GM19463 (cell line): ENCODE data around the gene KLHL15.
A peak's percentile ranks its signal among the peaks of the same experiment; 100 is the strongest.
"Not testable (repeated sequence)": the region's sequence is repeated elsewhere in the genome, so short reads cannot be mapped to it uniquely, and the experiment has no call there.

Experiments
- ATAC-seq: cut with Tn5 transposase; IDR thresholded peaks from one replicate; pipeline ENCODE4 v1.9.1; 2021; ENCODE audit warnings: mild to moderate bottlenecking, moderate library complexity; ENCODE audit not compliant: unreplicated experiment

KLHL15 gene, protein sequence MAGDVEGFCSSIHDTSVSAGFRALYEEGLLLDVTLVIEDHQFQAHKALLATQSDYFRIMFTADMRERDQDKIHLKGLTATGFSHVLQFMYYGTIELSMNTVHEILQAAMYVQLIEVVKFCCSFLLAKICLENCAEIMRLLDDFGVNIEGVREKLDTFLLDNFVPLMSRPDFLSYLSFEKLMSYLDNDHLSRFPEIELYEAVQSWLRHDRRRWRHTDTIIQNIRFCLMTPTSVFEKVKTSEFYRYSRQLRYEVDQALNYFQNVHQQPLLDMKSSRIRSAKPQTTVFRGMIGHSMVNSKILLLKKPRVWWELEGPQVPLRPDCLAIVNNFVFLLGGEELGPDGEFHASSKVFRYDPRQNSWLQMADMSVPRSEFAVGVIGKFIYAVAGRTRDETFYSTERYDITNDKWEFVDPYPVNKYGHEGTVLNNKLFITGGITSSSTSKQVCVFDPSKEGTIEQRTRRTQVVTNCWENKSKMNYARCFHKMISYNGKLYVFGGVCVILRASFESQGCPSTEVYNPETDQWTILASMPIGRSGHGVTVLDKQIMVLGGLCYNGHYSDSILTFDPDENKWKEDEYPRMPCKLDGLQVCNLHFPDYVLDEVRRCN

DNA sequence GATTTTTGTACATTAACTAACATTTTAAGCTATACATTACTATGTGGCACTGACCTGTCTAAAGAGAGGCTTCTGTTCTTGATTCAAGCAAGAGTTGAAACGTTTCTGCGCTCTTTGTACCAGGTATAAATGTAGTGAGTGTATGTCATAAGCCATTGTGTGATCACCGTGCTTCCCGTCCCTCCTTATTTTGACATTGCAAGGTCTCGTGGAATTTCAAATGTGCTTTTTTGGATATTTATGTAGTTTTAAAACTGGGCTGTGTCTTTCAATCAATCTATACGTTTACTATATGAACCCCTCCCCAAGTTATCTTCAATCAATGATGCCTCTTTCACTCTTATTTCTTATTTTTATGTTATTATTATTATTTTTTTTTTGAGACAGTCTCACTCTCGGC is at the start of gene KLHL15:
Gene KLHL15, minus strand, starts transcription at position 101 of the 400 bp plus-strand sequence. CDS start 20,493 bp downstream, outside the sequence.
- no peak for ATAC-seq

DNA sequence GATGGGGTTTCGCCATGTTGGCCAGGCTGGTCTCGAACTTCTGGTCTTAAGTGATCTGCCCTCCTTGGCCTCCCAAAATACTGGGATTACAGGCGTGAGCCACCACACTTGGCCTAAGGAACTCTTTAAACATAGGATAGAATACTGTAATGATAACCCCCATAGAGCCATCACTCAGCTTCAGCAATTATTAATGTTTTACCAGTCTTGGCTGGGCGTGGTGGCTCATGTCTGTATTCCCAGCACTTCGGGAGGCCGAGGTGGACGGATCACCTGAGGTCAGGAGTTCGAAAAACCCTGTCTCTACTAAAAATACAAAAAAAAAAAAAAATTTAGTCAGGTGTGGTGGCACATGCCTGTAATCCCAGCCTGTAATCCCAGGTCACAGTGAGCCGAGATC is 42.9 kb upstream of the KLHL15 start:
- ATAC-seq = no peak

DNA sequence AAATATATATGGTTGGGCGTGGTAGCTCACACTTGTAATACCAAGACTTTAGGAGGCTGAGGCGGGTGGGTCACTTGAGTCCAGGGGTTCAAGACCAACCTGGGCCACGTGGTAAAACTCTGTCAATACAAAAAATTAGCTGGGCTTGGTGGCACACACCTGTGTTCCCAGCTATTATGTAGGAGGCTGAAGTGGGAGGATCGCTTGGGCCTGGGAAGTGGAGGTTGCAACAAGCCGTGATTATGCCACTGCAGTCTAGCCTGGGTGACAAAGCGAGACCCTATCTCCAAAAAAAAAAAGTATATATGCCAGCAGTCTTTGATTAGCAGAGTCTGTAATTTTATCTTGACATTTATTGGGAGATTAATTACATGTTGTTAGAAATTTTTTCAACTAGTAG is 36.5 kb upstream of the KLHL15 start:
- no peak for ATAC-seq

DNA sequence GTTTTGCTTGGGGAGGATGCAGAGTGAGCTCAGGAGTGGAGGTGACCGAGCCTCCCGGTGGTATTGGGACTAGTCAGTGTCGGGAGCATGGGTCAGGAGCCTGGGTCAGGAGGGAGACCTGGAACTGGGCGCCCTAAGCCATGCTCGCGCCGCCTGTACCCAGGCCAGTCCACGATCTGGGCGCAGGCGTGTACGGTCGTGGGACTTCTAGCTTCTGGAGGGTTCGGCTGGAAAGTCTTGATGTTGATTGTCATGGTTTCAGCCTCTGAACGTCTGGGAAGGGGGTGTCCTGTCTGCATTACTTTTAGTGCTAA is 28.0 kb upstream of the KLHL15 start:
- ATAC-seq = peak; percentile 3

DNA sequence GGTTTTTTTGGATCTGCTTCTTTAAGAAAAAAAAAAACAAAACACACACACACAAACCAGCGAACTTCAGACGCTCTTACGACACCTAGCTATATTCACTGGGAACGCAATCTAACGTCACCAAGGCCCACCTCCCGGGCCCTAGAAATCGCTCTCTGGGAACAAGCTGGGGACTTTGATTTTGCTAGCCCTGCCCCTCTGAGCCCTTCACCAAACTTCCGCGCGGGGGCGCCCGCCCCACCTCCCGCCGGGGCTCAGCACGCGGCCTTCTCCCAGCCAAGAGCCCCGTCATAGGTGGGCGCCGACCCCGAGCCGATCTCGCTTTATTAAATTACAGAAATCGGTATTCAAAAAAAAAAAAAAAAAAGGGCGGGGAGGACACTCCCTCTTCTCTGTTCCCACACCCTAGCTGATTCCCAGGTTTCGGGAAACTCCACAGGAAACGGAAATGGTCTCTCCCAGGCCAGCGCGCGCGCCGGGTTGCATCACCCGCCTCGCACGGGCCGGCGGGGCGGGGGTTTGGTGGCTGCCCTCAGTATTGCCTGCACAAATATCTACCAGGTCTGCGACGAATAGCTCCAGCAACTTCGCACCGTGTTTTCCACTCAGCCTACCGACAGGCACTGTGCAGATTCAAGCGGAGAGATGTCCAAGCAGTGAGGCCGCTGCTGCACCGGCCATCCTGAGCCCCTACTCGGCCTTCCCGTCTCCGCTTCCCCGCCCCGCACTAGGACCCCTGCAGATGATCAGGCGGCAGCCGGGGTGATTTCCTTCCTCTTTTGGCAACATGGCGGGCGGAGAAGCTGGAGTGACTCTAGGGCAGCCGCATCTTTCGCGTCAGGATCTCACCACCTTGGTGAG is 27.4 kb upstream of the KLHL15 start, which contains the start of gene EIF2S3:
Gene EIF2S3, plus strand, starts transcription at position 775 of the 861 bp plus-strand sequence. Its CDS starts 13 bp downstream, at position 788.
- ATAC-seq = peak; percentile 90

DNA sequence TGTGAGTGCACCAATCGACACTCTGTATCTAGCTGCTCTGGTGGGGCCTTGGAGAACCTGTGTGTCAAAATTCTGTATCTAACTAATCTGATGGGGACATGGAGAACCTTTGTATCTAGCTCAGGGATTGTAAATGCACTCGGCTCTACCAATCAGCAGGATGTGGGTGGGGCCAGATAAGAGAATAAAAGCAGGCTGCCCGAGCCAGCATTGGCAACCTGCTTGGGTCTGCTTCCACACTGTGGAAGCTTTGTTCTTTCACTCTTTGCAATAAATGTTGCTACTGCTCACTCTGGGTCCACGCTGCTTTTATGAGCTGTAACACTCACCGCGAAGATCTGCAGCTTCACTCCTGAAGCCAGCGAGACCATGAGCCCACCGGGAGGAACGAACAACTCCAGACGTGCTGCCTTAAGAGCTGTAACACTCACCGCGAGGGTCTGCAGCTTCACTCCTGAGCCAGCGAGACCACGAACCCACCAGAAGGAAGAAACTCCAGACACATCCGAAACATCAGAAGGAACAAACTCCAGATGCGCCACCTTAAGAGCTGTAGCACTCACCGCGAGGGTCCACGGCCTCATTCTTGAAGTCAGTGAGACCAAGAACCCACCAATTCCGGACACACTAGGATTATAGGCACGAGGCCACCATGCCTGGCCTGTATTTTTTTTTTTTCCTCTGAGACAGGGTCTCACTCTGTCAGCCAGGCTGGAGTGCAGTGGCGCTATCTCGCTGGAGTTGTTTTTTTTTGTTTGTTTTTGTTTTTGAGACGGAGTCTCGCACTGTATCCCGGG is 23.7 kb upstream of the KLHL15 start:
- not testable (repeated sequence) for ATAC-seq

DNA sequence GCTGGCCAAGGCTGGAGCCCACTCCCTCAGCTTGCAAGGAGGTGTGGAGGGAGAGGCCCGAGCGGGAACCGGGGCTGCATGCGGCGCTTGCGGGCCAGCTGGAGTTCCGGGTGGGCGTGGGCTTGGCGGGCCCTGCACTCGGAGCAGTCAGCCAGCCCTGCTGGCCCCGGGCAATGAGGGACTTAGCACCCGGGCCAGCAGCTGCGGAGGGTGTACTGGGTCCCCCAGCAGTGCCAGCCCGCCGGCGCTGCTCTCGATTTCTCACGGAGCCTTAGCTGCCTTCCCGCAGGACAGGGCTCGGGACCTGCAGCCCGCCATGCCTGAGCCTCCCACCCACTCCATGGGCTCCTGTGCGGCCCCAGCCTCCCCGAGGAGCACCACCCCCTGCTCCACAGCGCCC is 22.7 kb upstream of the KLHL15 start:
- not testable (repeated sequence) for ATAC-seq

DNA sequence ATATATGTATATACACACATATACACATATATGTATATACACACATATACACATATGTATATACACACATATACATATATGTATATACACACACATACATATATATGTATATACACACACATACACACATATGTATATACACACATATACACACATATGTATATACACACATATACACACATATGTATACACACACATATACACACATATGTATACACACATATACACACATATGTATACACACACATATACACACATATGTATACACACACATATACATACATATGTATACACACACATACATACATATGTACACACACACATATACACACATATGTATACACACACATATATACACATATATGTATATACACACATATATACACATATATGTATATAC is 19.1 kb upstream of the KLHL15 start:
- not testable (repeated sequence) for ATAC-seq

DNA sequence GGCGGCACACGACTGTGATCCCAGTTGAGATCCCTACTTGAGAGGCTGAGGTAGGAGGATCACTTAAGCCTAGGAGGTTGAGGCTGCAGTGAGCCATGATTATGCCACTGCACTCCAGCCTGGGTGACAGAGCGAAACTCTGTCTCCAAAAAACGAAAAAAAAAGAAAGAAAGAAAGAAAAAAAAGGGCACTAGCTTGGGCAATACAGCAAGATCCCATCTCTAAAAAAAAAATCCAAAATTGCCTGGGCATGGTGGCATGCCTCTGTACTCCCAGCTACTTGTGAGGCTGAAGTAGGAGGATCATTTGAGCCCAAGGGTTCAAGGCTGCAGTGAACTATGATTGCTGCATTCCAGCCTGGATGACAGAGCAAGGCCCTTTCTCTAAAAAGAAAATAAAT is 10.7 kb upstream of the KLHL15 start:
- ATAC-seq = no peak

DNA sequence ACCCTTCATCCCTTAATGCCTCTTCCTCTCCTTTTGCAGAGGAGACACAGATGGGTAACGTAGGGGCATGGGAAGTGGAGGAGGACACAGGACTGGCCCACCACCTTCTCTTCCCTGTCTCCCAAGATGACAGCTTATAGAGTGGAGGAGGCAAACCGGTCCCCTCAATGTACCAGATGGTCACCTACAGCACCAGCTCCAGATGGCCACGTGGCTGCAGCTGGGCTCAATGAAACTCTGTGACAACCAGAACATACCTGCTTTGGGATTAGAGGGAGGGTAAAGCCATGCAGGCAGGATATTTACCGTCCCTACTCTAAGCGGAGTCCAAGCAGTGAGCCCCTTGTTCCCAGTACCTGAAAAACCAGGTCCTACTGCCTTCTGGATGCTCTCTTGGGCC is 7.5 kb upstream of the KLHL15 start:
- no peak for ATAC-seq

DNA sequence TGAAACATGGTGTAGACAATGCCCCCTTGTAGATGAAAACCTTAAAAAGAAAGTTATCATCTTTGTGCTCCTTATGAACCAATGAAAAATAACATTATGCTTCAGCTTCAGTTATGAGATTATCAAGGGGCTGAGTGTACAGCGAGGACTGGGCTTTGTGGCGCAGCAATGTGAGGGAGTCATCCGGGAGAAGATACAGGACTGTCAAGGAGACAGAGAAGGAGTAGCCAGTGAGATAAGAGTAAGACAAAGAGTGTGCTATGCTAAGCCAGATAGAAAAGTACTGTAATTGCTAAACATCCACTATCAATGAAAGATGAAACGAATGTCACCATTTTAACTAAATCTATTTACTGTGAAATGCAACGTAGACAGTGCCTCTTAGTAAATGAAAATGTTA is 3.6 kb upstream of the KLHL15 start:
- ATAC-seq = no peak

DNA sequence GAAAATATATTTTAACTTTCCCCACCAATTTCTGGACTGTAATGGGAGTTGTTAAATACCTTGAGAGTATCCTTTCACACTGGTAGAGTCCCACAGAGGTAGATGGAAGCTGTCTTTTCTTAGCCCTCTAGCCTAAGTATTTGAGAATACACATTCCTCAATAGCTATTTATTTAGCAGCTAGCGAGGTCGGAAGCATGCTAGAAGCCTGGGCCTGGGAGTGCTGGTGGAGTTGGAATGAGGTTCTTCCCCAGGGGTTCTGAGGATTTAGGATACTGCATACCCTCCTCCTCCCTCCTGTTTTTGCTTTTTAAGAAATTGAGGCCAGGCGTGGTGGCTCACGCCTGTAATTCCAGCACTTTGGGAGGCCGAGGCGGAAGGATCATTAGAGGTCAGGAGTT is 999 bp upstream of the KLHL15 start:
- no peak for ATAC-seq

DNA sequence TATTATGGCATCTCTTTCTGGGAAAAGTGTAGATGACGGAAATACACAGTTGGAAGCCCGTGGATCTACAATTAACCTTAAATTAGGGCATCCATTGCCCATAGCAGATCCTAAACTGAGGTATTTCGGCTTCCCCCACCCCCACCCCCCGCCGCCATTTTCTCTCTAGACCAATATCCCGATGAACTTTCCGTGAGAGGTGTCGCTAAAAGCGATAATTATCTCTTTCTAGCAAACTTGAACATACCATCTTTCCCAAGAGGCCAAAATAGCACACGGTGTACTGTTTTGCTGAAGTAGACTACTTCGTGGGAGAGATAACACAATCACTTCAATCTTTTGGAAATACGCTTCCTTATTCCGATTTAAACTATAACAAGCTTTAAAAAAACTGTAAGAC is 554 bp downstream of the KLHL15 start:
- ATAC-seq = no peak

DNA sequence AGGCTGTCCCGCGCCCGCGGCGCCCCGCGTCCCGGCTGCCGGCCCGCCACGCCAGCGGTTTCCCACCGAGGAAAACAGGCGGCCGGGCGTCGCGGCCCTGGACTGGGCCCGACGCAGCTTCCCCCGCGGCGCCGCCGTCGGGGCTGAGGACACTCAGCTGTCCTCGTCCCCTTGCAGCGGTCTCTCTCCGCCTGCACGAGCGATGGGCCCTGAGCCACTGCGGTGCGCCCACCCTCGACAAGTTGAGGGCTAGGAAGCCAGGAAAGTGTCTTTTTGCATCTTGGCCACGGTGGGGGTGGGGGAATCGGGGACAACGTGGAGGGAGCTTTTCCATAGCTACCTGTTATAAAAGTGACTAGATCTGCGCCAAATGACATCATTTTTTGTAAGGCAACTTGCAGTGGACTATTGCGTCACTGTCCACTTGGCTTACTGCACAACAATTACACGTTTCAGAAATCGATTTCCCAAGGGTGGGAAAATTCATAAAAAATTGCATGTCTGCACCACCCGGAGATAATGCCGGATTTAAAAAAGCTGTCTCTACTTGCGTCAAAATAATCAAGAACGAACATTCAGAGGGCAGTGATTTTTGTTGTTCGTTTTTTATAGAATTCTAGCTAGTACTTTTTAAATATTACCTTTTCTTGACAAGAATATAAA is 1.1 kb downstream of the KLHL15 start:
- peak; percentile 27 for ATAC-seq

DNA sequence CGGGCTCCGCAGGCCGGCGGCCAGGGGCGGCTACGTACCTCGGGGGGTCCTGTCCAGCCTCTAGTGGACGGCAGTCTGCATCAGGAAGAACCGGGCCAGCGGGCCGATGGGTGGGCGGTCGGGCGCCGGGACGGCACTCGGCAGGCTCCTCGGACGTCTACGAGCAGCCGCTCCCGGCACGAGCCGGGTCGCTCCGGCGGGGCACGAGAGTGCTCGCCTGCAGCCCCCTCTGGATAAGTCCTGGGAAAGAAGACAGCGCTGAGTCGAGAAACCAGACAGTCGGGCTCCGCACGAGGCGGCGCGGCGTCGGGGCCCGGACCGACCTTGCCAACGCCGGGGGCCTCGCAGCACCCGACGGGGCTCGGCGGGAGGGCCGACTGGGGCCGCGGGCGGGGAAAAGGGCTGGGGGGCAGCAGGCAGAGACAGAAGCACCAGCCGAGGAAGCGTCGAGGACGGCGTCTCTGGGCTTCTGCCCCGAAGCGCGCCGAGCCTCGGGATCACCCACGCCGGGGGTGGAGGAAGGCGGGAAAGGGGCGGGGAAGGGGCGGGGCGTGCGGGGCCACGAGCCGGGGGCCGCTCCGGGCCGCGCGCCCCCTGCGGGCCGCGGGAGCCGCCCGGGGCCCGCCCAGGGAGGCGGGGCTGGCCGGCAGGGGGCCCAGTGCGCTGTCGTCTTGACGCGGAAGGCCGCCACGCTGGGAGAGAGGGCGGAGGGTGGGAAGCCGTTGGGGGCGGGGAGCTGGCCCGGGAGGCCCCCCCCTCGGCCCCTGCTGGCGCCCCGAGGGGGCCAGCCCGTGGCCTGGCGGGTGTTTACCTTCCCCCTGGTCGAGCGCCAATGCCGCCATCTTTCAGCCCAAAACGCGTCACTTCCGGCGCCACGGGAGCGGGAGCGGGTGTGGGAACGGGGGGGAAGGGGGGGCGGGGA is 1.9 kb downstream of the KLHL15 start:
- ATAC-seq = peak; percentile 85

DNA sequence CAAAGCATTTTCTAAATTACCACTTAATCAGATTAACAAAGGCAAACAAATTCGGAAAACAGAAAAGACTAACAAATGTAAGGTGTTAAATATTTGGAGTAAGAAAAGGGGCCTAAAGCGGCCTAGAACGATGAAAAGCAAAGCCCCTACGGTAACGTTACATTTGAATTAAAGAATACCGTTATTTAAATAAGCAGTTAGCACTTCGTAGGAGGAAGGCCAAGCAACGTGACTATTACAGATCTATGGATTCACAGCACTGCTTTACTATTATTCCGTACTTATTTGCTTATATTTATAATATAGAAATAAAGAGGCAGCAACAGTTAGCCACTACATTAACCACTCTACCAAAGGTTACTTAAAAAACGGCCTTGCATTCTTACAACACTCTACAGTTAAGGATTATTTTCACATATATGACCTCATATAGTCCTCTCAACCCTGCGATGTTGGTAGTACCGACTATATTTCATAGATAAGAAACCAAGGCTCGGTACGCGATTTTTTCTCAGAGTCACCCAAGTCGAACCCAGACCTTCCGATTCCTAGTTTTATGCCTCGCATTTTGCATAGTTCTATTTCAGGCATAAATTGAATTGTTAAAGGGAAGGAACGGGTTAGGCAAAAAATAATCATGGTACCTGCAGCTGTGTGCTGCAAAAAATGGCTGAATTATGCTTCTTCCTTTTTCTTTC is 2.9 kb downstream of the KLHL15 start:
- ATAC-seq = no peak

DNA sequence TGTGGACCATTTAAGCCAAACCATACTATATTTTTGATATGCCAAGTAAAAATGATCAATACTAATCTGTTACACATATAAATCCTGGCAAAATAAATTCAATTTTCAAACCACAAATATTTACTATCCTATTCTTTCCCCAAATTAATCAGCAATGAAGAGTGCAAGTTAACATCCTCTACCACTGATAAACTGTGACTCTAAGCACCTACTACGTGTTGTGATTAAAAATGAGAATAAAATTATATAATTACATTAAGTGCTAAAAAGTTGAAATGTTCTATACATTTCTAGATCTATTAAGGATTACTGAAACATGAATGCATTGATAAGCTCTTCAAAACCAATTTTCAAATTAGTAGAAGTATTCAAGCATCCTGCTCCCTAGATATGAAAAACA is 3.4 kb downstream of the KLHL15 start:
- ATAC-seq = no peak

DNA sequence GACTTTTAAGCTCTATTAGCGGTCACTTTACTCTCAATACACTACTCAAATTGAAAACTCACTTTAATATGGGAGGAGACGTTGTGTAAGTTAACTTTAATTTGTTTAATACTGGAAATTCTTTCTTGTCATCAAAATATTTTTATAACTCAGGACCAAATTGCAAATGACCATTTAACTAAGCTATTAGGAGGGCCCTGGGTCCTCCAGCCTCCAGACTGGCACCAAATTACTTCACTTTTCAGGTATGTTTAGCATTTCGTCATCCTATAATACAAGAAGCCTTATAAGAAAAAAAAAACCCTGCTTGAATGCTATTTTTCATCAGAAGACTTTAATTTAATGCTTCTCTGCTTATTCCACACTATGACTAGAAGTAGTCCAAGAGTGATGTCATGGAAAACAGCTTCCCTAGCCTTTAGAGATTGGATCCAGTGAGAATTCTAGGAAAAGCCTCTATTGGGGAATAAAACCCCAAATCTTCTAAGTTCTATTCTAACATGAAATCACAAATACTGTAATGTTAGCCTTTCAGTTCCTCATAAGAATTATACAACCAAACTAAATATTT is 6.6 kb downstream of the KLHL15 start:
- ATAC-seq = no peak
